ENCODE data around the gene TMEM131.

TMEM131 gene

GRCh38 chr2:97760480-97761049, 235.2 kb downstream of the TMEM131 start:
- no peak for DNase-seq (ENCODE audit: low read depth)

GRCh38 chr2:97759727-97760407, 235.9 kb downstream of the TMEM131 start:
- no peak for DNase-seq (ENCODE audit: low read depth)

GRCh38 chr2:97758131-97758705, 237.5 kb downstream of the TMEM131 start:
- DNase-seq (ENCODE audit: low read depth) = no peak

- DNase-seq (ENCODE audit: low read depth) = no peak
Measured at GRCh38 chr2:97757062-97757461, 238.7 kb downstream of the TMEM131 start.

GRCh38 chr2:97755491-97755890, 240.3 kb downstream of the TMEM131 start:
- DNase-seq (ENCODE audit: low read depth) = no peak

GRCh38 chr2:97754690-97755346, 240.9 kb downstream of the TMEM131 start:
- DNase-seq (ENCODE audit: low read depth) = no peak

- no peak for DNase-seq (ENCODE audit: low read depth)
Measured at GRCh38 chr2:97752342-97753334, 243.1 kb downstream of the TMEM131 start.

GRCh38 chr2:97751752-97752151, 244.0 kb downstream of the TMEM131 start:
- DNase-seq (ENCODE audit: low read depth) = no peak

- DNase-seq (ENCODE audit: low read depth) = no peak
Measured at GRCh38 chr2:97750017-97750416, 245.7 kb downstream of the TMEM131 start.

GRCh38 chr2:97749581-97749980, 246.2 kb downstream of the TMEM131 start:
- DNase-seq (ENCODE audit: low read depth) = no peak

- no peak for DNase-seq (ENCODE audit: low read depth)
Measured at GRCh38 chr2:97747716-97748115, 248.0 kb downstream of the TMEM131 start.

- no peak for DNase-seq (ENCODE audit: low read depth)
Measured at GRCh38 chr2:97747285-97747684, 248.5 kb downstream of the TMEM131 start.

- no peak for DNase-seq (ENCODE audit: low read depth)
Measured at GRCh38 chr2:97745474-97746174, 250.1 kb downstream of the TMEM131 start.

- no peak for DNase-seq (ENCODE audit: low read depth)
Measured at GRCh38 chr2:97743913-97744312, 251.8 kb downstream of the TMEM131 start.

- DNase-seq (ENCODE audit: low read depth) = no peak
Measured at GRCh38 chr2:97742381-97742847, 253.3 kb downstream of the TMEM131 start.

GRCh38 chr2:97741686-97742085, 254.1 kb downstream of the TMEM131 start:
- no peak for DNase-seq (ENCODE audit: low read depth)

GRCh38 chr2:97741251-97741650, 254.5 kb downstream of the TMEM131 start:
- no peak for DNase-seq (ENCODE audit: low read depth)

- DNase-seq (ENCODE audit: low read depth) = no peak
Measured at GRCh38 chr2:97740590-97741182, 255.1 kb downstream of the TMEM131 start.

GRCh38 chr2:97739893-97740245, 255.9 kb downstream of the TMEM131 start:
- no peak for DNase-seq (ENCODE audit: low read depth)

GRCh38 chr2:97739020-97739892, 256.5 kb downstream of the TMEM131 start:
- no peak for DNase-seq (ENCODE audit: low read depth)

All from T follicular helper cell (primary cell).